Kidney epithelial cell (primary cell): ENCODE data around the gene CDK11B. TPM values are rescaled to one million over a fixed set of nuclear protein-coding genes. Genes with fewer than 3 reads are reported as not detected.

Experiments used
- DNase-seq: peaks from one replicate; pipeline ENCODE4 v3.0.0-alpha.2; 2010; ENCODE audit warnings: low read depth
- H3K27me3 ChIP-seq: 2 replicates; pipeline ENCODE4 v1.6.0; 2011; ENCODE audit warnings: low read length; ENCODE audit not compliant: control insufficient read depth, insufficient read depth
- H3K36me3 ChIP-seq: 2 replicates; pipeline ENCODE4 v1.5.1; 2011; ENCODE audit warnings: low read length; ENCODE audit not compliant: control insufficient read depth, insufficient read depth
- H3K4me3 ChIP-seq: 2 replicates; pipeline ENCODE4 v1.5.1; 2011; ENCODE audit warnings: low read depth, mild to moderate bottlenecking, control low read depth, low read length
- CTCF ChIP-seq: IDR thresholded peaks from 2 replicates; pipeline ENCODE4 v1.5.1; 2011; ENCODE audit warnings: mild to moderate bottlenecking, moderate library complexity, low read length, control low read depth, inconsistent platforms; ENCODE audit not compliant: insufficient read depth, poor library complexity, severe bottlenecking
- total RNA-seq: library from RNA; depleted of rRNA; stranded (reverse); fragments of >200 nt; gene quantifications from 2 replicates; pipeline ENCODE4 v1.2.3, GENCODE V29; 2015

CDK11B gene
- total RNA-seq, 1 donor from 2014 or later: 27.0 TPM

- Histone ChIP-seq H3K27me3 (no peaks in the 10 kb centered on the region), H3K36me3 (no peaks in the 10 kb centered on the region), H3K4me3 (no peak overlapping the region)
- DNase-seq: no peak
- no peak for TF ChIP-seq CTCF
Observed at GRCh38 chr1:1622788-1623094, 36.1 kb downstream of the CDK11B start.

GRCh38 chr1:1622010-1622787 lies 36.6 kb downstream of the CDK11B start:
- no peaks in the 10 kb centered on the region for H3K27me3 ChIP-seq
- H3K4me3 ChIP-seq: no peak overlapping the region
- TF ChIP-seq CTCF: no peak
- DNase-seq: no peak
- no peaks in the 10 kb centered on the region for H3K36me3 ChIP-seq

- no peak for TF ChIP-seq CTCF
Observed at GRCh38 chr1:1621173-1622009, 37.4 kb downstream of the CDK11B start.

GRCh38 chr1:1620433-1621139 lies 38.2 kb downstream of the CDK11B start:
- Histone ChIP-seq H3K4me3 (no peak overlapping the region), H3K36me3 (no peaks in the 10 kb centered on the region), H3K27me3 (no peaks in the 10 kb centered on the region)
- no peak for DNase-seq
- TF ChIP-seq CTCF: no peak

More at GRCh38 chr1:1621173-1622009, 37.4 kb downstream of the CDK11B start:
- Histone ChIP-seq H3K4me3 (no peak overlapping the region), H3K36me3 (no peaks in the 10 kb centered on the region), H3K27me3 (no peaks in the 10 kb centered on the region)
- no peak for DNase-seq

GRCh38 chr1:1619917-1620361 lies 38.9 kb downstream of the CDK11B start:
- TF ChIP-seq CTCF: no peak
- H3K36me3 ChIP-seq: no peaks in the 10 kb centered on the region

More at GRCh38 chr1:1619917-1620361, 38.9 kb downstream of the CDK11B start:
- H3K4me3 ChIP-seq: no peak overlapping the region
- H3K27me3 ChIP-seq: no peaks in the 10 kb centered on the region
- DNase-seq: no peak
